Karpas-422 (cell line): ENCODE data around the gene REPS1. TPM values are rescaled to one million over a fixed set of nuclear protein-coding genes. Genes with fewer than 3 reads are reported as not detected.

Source experiments
- DNase-seq: peaks from one replicate; pipeline ENCODE4 v3.0.0-alpha.2; 2015
- H2AFZ ChIP-seq: fragments of 200-600 bp; sonication (generic); 2 replicates; pipeline ENCODE4 v1.6.1; 2014; ENCODE audit warnings: antibody characterized with exemption, low read length, mixed read lengths
- H3K27ac ChIP-seq: fragments of 200-600 bp; sonication (generic); 2 replicates; pipeline ENCODE4 v1.5.1; 2014; ENCODE audit warnings: mild to moderate bottlenecking, low read length, moderate library complexity
- H3K27me3 ChIP-seq: fragments of 200-600 bp; sonication (generic); 2 replicates; pipeline ENCODE4 v1.6.1; 2014; ENCODE audit warnings: low read length, mixed read lengths
- H3K36me3 ChIP-seq: fragments of 200-600 bp; sonication (generic); 2 replicates; pipeline ENCODE4 v1.6.1; 2014; ENCODE audit warnings: low read length, mixed read lengths; ENCODE audit not compliant: insufficient read depth
- H3K4me1 ChIP-seq: fragments of 200-600 bp; sonication (generic); 2 replicates; pipeline ENCODE4 v1.6.1; 2014; ENCODE audit warnings: mild to moderate bottlenecking, low read length, mixed read lengths
- H3K4me2 ChIP-seq: fragments of 200-600 bp; sonication (generic); 2 replicates; pipeline ENCODE4 v1.6.1; 2014; ENCODE audit warnings: low read length, low read depth, mild to moderate bottlenecking; ENCODE audit not compliant: poor library complexity, severe bottlenecking
- H3K4me3 ChIP-seq: fragments of 200-600 bp; sonication (generic); 2 replicates; pipeline ENCODE4 v1.5.1; 2014; ENCODE audit warnings: mild to moderate bottlenecking, antibody characterized with exemption, low read length, mixed read lengths
- H3K79me2 ChIP-seq: fragments of 200-600 bp; sonication (generic); 2 replicates; pipeline ENCODE4 v1.6.1; 2014; ENCODE audit warnings: mild to moderate bottlenecking, low read length, mixed read lengths
- H3K9ac ChIP-seq: fragments of 200-600 bp; sonication (generic); 2 replicates; pipeline ENCODE4 v1.6.0; 2014; ENCODE audit warnings: low read length
- H3K9me2 ChIP-seq: fragments of 200-600 bp; sonication (generic), shearing (Covaris generic); replicated peaks from 2 replicates; pipeline ENCODE4 v1.6.0; 2014; ENCODE audit warnings: mild to moderate bottlenecking, low read length, moderate library complexity; ENCODE audit not compliant: insufficient read depth
- H3K9me3 ChIP-seq: fragments of 300-700, 200-600 bp; sonication (generic); 2 replicates; pipeline ENCODE4 v1.6.1; 2014; ENCODE audit warnings: low read length, mixed read lengths
- H4K20me1 ChIP-seq: fragments of 200-600 bp; sonication (generic); 2 replicates; pipeline ENCODE4 v1.6.1; 2014; ENCODE audit warnings: mild to moderate bottlenecking, antibody characterized with exemption, low read length, low read depth; ENCODE audit not compliant: insufficient read depth
- total RNA-seq: library from RNA; depleted of rRNA; stranded (reverse); fragments of >200 nt; shearing (Covaris generic); gene quantifications from 2 replicates; pipeline ENCODE4 v1.2.3, GENCODE V29; 2014; ENCODE audit warnings: low replicate concordance

Gene REPS1
- total RNA-seq, 1 experiment from 2014 or later, result 82.6 TPM

GRCh38 chr6:139011980-139012379, 23.9 kb upstream of the REPS1 start:
- Histone ChIP-seq H3K4me1 (peaks cover 12% of the 10 kb centered on the region), H3K4me2 (no peak overlapping the region), H3K9me2 (no peaks in the 10 kb centered on the region), H3K27ac (no peak overlapping the region), H3K36me3 (no peaks in the 10 kb centered on the region), H3K27me3 (no peaks in the 10 kb centered on the region), H3K79me2 (no peaks in the 10 kb centered on the region), H3K4me3 (no peak overlapping the region), H2AFZ (no peak overlapping the region), H3K9me3 (no peaks in the 10 kb centered on the region), H4K20me1 (no peaks in the 10 kb centered on the region), H3K9ac (no peak overlapping the region)
- DNase-seq, result no peak

- Histone ChIP-seq H3K36me3 (no peaks in the 10 kb centered on the region), H3K4me1 (no peaks in the 10 kb centered on the region), H4K20me1 (no peaks in the 10 kb centered on the region), H3K27me3 (no peaks in the 10 kb centered on the region), H3K9ac (no peak overlapping the region), H3K9me3 (no peaks in the 10 kb centered on the region), H3K79me2 (no peaks in the 10 kb centered on the region), H3K9me2 (no peaks in the 10 kb centered on the region), H3K27ac (no peak overlapping the region), H3K4me3 (no peak overlapping the region), H2AFZ (no peak overlapping the region), H3K4me2 (no peak overlapping the region)
- no peak for DNase-seq
Measured at GRCh38 chr6:139010674-139011073, 22.6 kb upstream of the REPS1 start.

GRCh38 chr6:139008117-139008516, 20.1 kb upstream of the REPS1 start:
- H3K27ac ChIP-seq, result no peak overlapping the region
- no peak overlapping the region for H3K4me3 ChIP-seq
- H4K20me1 ChIP-seq, result no peaks in the 10 kb centered on the region
- H3K27me3 ChIP-seq, result no peaks in the 10 kb centered on the region
- DNase-seq, result no peak
- no peak overlapping the region for H3K4me2 ChIP-seq
- no peaks in the 10 kb centered on the region for H3K36me3 ChIP-seq
- H3K9ac ChIP-seq, result no peak overlapping the region
- no peaks in the 10 kb centered on the region for H3K9me3 ChIP-seq
- no peaks in the 10 kb centered on the region for H3K4me1 ChIP-seq
- H2AFZ ChIP-seq, result no peak overlapping the region
- H3K9me2 ChIP-seq, result no peaks in the 10 kb centered on the region
- no peaks in the 10 kb centered on the region for H3K79me2 ChIP-seq

- no peaks in the 10 kb centered on the region for H3K9me3 ChIP-seq
- H4K20me1 ChIP-seq, result no peaks in the 10 kb centered on the region
- H2AFZ ChIP-seq, result no peak overlapping the region
- no peak overlapping the region for H3K27ac ChIP-seq
- H3K9ac ChIP-seq, result no peak overlapping the region
- H3K27me3 ChIP-seq, result no peaks in the 10 kb centered on the region
- no peak for DNase-seq
- H3K4me2 ChIP-seq, result no peak overlapping the region
- no peaks in the 10 kb centered on the region for H3K4me1 ChIP-seq
- no peak overlapping the region for H3K4me3 ChIP-seq
- no peaks in the 10 kb centered on the region for H3K9me2 ChIP-seq
- no peaks in the 10 kb centered on the region for H3K36me3 ChIP-seq
- no peaks in the 10 kb centered on the region for H3K79me2 ChIP-seq
Measured at GRCh38 chr6:139007428-139007827, 19.4 kb upstream of the REPS1 start.

GRCh38 chr6:139006477-139006876, 18.4 kb upstream of the REPS1 start:
- H3K79me2 ChIP-seq, result no peaks in the 10 kb centered on the region
- no peaks in the 10 kb centered on the region for H3K27me3 ChIP-seq
- no peaks in the 10 kb centered on the region for H3K9me2 ChIP-seq
- H3K4me3 ChIP-seq, result no peak overlapping the region
- no peak for DNase-seq
- H3K36me3 ChIP-seq, result no peaks in the 10 kb centered on the region
- no peak overlapping the region for H3K27ac ChIP-seq
- no peaks in the 10 kb centered on the region for H4K20me1 ChIP-seq
- H3K9ac ChIP-seq, result no peak overlapping the region
- no peak overlapping the region for H2AFZ ChIP-seq
- H3K9me3 ChIP-seq, result no peaks in the 10 kb centered on the region
- no peak overlapping the region for H3K4me2 ChIP-seq
- H3K4me1 ChIP-seq, result no peaks in the 10 kb centered on the region

GRCh38 chr6:139003751-139004150, 15.7 kb upstream of the REPS1 start:
- H3K36me3 ChIP-seq, result no peaks in the 10 kb centered on the region
- no peak overlapping the region for H3K9ac ChIP-seq
- H3K4me2 ChIP-seq, result no peak overlapping the region
- no peak for DNase-seq
- H3K9me3 ChIP-seq, result no peaks in the 10 kb centered on the region
- no peaks in the 10 kb centered on the region for H3K27me3 ChIP-seq
- H3K4me1 ChIP-seq, result no peaks in the 10 kb centered on the region
- no peaks in the 10 kb centered on the region for H4K20me1 ChIP-seq
- no peak overlapping the region for H2AFZ ChIP-seq
- no peak overlapping the region for H3K4me3 ChIP-seq
- no peak overlapping the region for H3K27ac ChIP-seq
- no peaks in the 10 kb centered on the region for H3K9me2 ChIP-seq
- no peaks in the 10 kb centered on the region for H3K79me2 ChIP-seq

- Histone ChIP-seq H3K4me3 (no peak overlapping the region), H3K4me1 (no peaks in the 10 kb centered on the region), H3K9me3 (no peaks in the 10 kb centered on the region), H3K9me2 (no peaks in the 10 kb centered on the region), H3K27ac (no peak overlapping the region), H3K79me2 (no peaks in the 10 kb centered on the region), H4K20me1 (no peaks in the 10 kb centered on the region), H3K27me3 (no peaks in the 10 kb centered on the region), H3K36me3 (no peaks in the 10 kb centered on the region), H2AFZ (no peak overlapping the region), H3K4me2 (no peak overlapping the region), H3K9ac (no peak overlapping the region)
- no peak for DNase-seq
Measured at GRCh38 chr6:138999949-139000725, 12.1 kb upstream of the REPS1 start.

- no peaks in the 10 kb centered on the region for H3K9me3 ChIP-seq
- no peaks in the 10 kb centered on the region for H3K27me3 ChIP-seq
- H3K9me2 ChIP-seq, result no peaks in the 10 kb centered on the region
- no peaks in the 10 kb centered on the region for H3K79me2 ChIP-seq
- H4K20me1 ChIP-seq, result no peaks in the 10 kb centered on the region
- no peak for DNase-seq
- no peak overlapping the region for H3K4me3 ChIP-seq
- H3K27ac ChIP-seq, result no peak overlapping the region
- no peak overlapping the region for H3K9ac ChIP-seq
- H3K36me3 ChIP-seq, result no peaks in the 10 kb centered on the region
- no peak overlapping the region for H2AFZ ChIP-seq
- no peaks in the 10 kb centered on the region; the same call in 1 of the 2 replicates for H3K4me1 ChIP-seq
- H3K4me2 ChIP-seq, result no peak overlapping the region
Measured at GRCh38 chr6:138997136-138997535, 9.1 kb upstream of the REPS1 start.
